AG04450 (cell line): ENCODE results near the gene NUP160. TPM values are rescaled to one million over a fixed set of nuclear protein-coding genes. Genes with fewer than 3 reads are reported as not detected.
"Not testable (repeated sequence)": the region's sequence is repeated elsewhere in the genome, so short reads cannot be mapped to it uniquely, and the experiment has no call there.

Source experiments
- CTCF ChIA-PET: fragments of 300-600, 350-600 bp; formaldehyde crosslinking; extraction: SDS; loops from one replicate; lab custom pipeline; 2022; ENCODE audit warnings: antibody characterized with exemption, inconsistent platforms; lab: Charles Lee
- POLR2A ChIA-PET: fragments of 350-600 bp; formaldehyde crosslinking; extraction: SDS; loops from one replicate; lab custom pipeline; 2021; ENCODE audit warnings: antibody characterized with exemption, inconsistent platforms; lab: Yijun Ruan, JAX
- DNase-seq: peaks from one replicate; pipeline ENCODE4 v3.0.0-alpha.2; 2011; ENCODE audit warnings: low read depth, low spot score
- H3K27ac ChIP-seq: one replicate; pipeline ENCODE4 v1.5.1; 2012; ENCODE audit warnings: low read depth, low read length, control low read depth
- H3K27me3 ChIP-seq: one replicate; pipeline ENCODE4 v1.6.0; 2012; ENCODE audit warnings: low read length; ENCODE audit not compliant: control insufficient read depth, insufficient read depth
- H3K4me3 ChIP-seq: 2 replicates; pipeline ENCODE4 v1.5.1; 2011; ENCODE audit warnings: mild to moderate bottlenecking, low read depth, low read length, control low read depth
- H3K9me3 ChIP-seq: 2 replicates; pipeline ENCODE4 v1.5.1; 2012; ENCODE audit warnings: low read length; ENCODE audit not compliant: control insufficient read depth, insufficient read depth
- CTCF ChIP-seq: IDR thresholded peaks from 2 replicates; pipeline ENCODE4 v1.5.1; 2011; ENCODE audit warnings: low read depth, low read length, control low read depth, inconsistent platforms
- polyA minus RNA-seq: library from RNA; depleted of rRNA, polyadenylated mRNA; stranded (reverse); fragments of >200 nt; gene quantifications from 2 replicates; pipeline ENCODE4 v1.2.3, GENCODE V29; 2011; rRNA and poly(A)+ RNA removed
- polyA plus RNA-seq: library from polyadenylated mRNA; depleted of rRNA; stranded (reverse); fragments of >200 nt; gene quantifications from 2 replicates; pipeline ENCODE4 v1.2.3, GENCODE V29; 2011; rRNA removed

The NUP160 gene
- polyA plus RNA-seq: 26.8 and 31.3 TPM in 2 replicates
- 37.4 and 53.4 TPM in 2 replicates for polyA minus RNA-seq

GRCh38 chr11:47847892-47848699, at the start of gene NUP160:
NUP160 (minus strand) TSS chr11:47848350; CDS start chr11:47848318, 32 bp downstream.
- ChIA-PET CTCF (interaction anchor here (1.4 kb wide), 1 partner anchor 261 kb away, joined by 3 read pairs; no protein-coding TSS in a partner anchor), POLR2A (interaction anchor here (0.6 to 0.9 kb wide), 4 partner anchors 76 to 315 kb away, joined by 3 to 13 read pairs (median 5); no protein-coding TSS in a partner anchor)
- no peaks in the 10 kb centered on the region for H3K27me3 ChIP-seq
- H3K4me3 ChIP-seq: peak within 1 kb of the TSS; percentile 99
- peak within 1 kb of the TSS; percentile 61 for H3K27ac ChIP-seq
- DNase-seq: no peak
- no peaks in the 10 kb centered on the region for H3K9me3 ChIP-seq
- no peak; the same call in 1 of the 2 replicates for TF ChIP-seq CTCF

GRCh38 chr11:47896199-47896598, 48.0 kb upstream of the NUP160 start:
- no peak overlapping the region for H3K4me3 ChIP-seq
- CTCF ChIA-PET: no interaction called here
- TF ChIP-seq CTCF: no peak
- POLR2A ChIA-PET: interaction anchor here (0.8 kb wide), 1 partner anchor 12 kb away, joined by 4 read pairs; no protein-coding TSS in a partner anchor
- DNase-seq: no peak
- H3K27me3 ChIP-seq: no peaks in the 10 kb centered on the region
- peaks cover 8% of the 10 kb centered on the region; the same call in 1 of the 2 replicates for H3K9me3 ChIP-seq
- no peak overlapping the region for H3K27ac ChIP-seq

GRCh38 chr11:47895035-47895434, 46.9 kb upstream of the NUP160 start:
- POLR2A ChIA-PET: no interaction called here
- H3K4me3 ChIP-seq: no peak overlapping the region
- CTCF ChIA-PET: interaction anchor here (1.5 to 1.7 kb wide), 2 partner anchors 39 to 214 kb away, joined by 3 to 4 read pairs; no protein-coding TSS in a partner anchor

GRCh38 chr11:47892546-47893276, 44.6 kb upstream of the NUP160 start:
- DNase-seq, CTCF ChIA-PET, H3K4me3 ChIP-seq, H3K27ac ChIP-seq, H3K27me3 ChIP-seq, POLR2A ChIA-PET, H3K9me3 ChIP-seq: not testable (repeated sequence)

More at GRCh38 chr11:47895035-47895434, 46.9 kb upstream of the NUP160 start:
- no peaks in the 10 kb centered on the region for H3K27me3 ChIP-seq
- peaks cover 8% of the 10 kb centered on the region; the same call in 1 of the 2 replicates for H3K9me3 ChIP-seq
- no peak for DNase-seq
- H3K27ac ChIP-seq: no peak overlapping the region
- no peak for TF ChIP-seq CTCF

- no peaks in the 10 kb centered on the region for H3K27me3 ChIP-seq
- CTCF ChIA-PET: no interaction called here
- POLR2A ChIA-PET: no interaction called here
Observed at GRCh38 chr11:47891886-47892285, 43.7 kb upstream of the NUP160 start.

More at GRCh38 chr11:47891886-47892285, 43.7 kb upstream of the NUP160 start:
- no peak for DNase-seq
- TF ChIP-seq CTCF: no peak
- Histone ChIP-seq H3K4me3 (no peak overlapping the region), H3K27ac (no peak overlapping the region), H3K9me3 (peaks cover 8% of the 10 kb centered on the region; the same call in 1 of the 2 replicates)
